T-helper 2 cell treated with Interferon-gamma antibody and Interleukin-4, amounts not matched to agents 100 ng/mL and 5 ng/mL, for 36 hours (primary cell): ENCODE results near the gene RASD2. TPM values are rescaled to one million over a fixed set of nuclear protein-coding genes. Genes with fewer than 3 reads are reported as not detected.

Source experiments
- intact Hi-C: fragments of 100-400 bp; cut with micrococcal nuclease; formaldehyde crosslinking; loops from one replicate; pipeline ENCODE4 v1.15.1; 2023
- total RNA-seq: library from RNA; stranded (reverse); gene quantifications from 2 replicates; pipeline ENCODE4 v1.2.3, GENCODE V29; 2022

Gene RASD2
- total RNA-seq, 1 donor from 2014 or later = not detected

DNA sequence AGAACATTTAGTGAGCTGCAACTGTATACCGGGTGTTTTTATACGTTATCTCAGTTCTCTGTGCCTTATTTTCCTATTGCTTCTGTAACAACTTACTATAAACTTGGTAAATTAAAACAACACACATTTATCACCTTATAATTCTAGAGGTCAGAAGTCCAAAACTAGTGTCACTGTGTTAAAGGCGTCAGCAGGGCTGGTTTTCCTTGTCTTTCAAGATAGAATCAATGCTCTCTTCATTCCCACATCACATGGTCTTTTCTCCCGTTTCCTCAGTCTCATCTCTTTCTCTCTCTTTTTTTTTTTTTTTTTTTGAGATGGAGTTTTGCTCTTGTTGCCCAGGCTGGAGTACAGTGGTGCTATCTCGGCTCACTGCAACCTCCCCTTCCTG lies 40.4 kb downstream of the RASD2 start:
- intact Hi-C loops = no loop called here

- intact Hi-C loops = no loop called here
Observed at GRCh38 chr22:35582218-35582860, 41.7 kb downstream of the RASD2 start.

DNA sequence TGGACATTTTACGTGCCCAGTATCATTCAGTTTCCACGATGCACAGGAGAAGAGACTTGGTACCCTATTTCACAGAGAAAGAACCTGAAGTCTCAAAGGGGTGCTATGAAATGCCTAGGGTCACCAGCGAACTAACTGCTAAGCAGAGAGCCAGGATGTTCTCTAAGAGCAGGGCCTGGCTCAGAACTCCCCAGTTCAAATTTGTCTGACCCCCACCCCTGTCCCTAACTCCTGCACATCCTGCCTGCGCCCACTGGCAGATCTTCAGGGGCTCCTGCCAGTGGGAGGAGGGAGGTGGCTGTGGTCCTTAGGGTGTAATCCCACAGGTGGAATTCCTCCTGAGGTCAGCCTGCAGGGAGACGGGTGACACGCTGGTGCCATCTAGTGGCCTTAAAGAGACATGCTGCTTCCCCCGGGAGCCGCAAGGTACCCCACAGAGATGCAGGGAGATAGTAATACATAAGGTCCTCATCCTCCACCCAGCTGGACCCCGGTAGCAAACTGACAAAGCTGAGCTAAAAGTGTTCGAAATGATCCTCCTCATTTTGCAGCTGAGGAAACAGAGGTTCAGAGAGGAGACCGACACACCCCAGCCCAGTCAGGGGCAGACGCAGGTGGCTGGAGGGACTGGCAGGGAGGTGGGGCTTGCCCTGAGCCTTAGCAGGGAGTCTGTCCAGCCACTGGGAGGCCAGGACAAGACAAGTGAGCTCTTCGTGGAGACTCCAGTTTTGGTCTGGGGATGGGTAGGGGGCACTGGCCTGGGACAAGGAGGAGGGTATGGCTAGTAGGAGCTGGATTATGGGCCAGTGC lies 42.4 kb downstream of the RASD2 start:
- intact Hi-C loops = loop anchor here (1.0 kb wide), 2 partner anchors 153 to 233 kb away; no protein-coding TSS in a partner anchor

GRCh38 chr22:35586771-35587170 lies 46.1 kb downstream of the RASD2 start:
- intact Hi-C loops = no loop called here

DNA sequence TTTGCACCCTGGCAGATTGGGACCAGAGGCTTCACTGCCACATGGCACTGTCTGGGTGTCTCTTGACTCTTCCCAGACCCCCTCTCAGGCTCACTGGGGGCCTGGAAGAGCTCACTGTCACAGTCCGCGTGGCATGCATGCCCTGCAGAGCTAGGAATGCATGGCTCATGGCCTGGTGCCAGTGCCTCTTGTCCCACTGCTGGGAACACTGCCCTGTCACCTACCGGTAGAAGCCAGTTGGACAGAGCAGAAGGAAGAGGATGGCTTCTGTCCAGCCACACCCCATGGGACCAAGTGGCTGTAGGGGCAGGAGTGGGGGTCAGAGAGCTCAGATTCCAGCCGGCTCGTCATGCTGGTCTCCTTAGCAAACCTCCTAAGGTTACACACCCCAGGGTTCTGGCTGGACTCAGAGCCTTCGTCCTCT lies 46.8 kb downstream of the RASD2 start:
- intact Hi-C loops = no loop called here

- intact Hi-C loops = no loop called here
Observed at GRCh38 chr22:35587896-35588295, 47.3 kb downstream of the RASD2 start.

DNA sequence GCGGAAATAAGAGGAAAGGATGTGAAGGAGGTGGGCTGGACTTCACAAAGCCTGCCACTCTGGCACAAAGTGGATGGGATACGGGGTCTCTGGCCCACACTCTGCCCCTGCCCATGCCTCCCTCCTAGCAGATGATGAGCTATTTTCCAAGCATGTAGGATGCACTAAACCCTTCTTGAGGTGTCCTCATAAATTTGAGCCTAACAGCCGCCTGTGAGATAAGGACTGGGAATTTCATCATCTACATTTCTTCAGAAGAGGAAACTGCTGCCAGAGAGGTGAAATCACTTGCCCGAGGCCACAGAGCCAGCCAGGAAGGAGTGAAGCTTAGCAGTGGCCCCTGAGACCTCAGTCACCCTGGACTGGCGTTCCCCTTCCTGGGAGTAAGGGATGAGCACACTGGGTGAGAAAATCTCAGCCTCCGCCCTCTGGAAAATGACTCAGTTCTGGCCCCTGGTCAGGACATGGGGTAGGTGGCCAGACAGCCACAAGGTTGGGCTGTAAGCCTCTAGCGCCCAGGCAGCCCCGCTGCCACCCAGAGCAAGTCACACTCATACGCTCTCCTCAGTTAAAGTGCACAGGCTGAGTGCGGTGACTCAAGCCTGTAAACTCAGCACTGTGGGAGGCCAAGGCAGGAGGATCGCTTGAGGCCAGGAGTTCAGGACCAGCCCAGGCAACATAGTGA lies 48.6 kb downstream of the RASD2 start:
- intact Hi-C loops = no loop called here

DNA sequence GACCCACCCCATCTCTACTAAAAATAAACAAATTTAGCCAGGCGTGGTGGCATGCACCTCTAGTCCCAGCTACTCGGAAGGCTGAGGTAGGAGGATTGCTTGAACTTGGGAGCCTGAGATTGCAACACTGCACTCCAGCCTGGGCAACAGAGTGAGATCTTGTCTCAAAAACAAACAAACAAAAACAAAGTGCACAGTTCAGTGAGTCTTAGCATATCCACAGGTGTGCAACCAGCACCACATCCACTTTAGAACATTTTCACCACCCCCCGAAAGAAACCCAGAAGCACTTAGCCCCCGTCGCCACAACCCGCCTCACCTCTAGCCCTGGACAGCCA lies 49.1 kb downstream of the RASD2 start:
- intact Hi-C loops = no loop called here

GRCh38 chr22:35590634-35591295 lies 50.1 kb downstream of the RASD2 start:
- intact Hi-C loops = no loop called here

GRCh38 chr22:35591714-35592417 lies 51.2 kb downstream of the RASD2 start:
- intact Hi-C loops = no loop called here

DNA sequence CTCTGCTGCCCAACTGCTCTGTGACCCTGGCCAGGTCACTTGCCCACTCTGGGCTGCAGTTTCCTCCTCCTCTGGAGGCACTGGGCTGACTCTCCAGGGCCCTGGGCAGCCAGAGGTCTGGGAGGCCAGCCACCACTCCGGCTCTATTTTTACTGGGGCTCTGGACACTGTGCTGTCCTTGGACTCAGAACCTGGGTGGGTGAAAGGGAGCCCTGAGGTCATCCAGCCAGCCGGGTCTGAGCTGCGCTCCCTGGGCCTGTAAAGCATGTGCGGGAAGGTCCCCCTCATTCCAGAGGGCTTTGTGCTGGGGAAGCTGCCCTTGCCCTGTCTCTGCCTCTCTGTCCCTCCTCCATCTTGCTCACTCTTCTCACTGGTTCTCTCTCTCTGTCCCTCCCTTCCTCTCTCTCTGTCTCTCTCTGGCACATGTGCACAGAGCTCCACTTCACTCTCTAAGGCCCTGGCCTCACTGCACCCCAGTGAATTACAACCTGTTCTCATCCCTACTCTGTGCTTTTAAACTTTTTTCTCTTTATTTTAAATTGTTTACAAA lies 51.9 kb downstream of the RASD2 start:
- intact Hi-C loops = no loop called here

DNA sequence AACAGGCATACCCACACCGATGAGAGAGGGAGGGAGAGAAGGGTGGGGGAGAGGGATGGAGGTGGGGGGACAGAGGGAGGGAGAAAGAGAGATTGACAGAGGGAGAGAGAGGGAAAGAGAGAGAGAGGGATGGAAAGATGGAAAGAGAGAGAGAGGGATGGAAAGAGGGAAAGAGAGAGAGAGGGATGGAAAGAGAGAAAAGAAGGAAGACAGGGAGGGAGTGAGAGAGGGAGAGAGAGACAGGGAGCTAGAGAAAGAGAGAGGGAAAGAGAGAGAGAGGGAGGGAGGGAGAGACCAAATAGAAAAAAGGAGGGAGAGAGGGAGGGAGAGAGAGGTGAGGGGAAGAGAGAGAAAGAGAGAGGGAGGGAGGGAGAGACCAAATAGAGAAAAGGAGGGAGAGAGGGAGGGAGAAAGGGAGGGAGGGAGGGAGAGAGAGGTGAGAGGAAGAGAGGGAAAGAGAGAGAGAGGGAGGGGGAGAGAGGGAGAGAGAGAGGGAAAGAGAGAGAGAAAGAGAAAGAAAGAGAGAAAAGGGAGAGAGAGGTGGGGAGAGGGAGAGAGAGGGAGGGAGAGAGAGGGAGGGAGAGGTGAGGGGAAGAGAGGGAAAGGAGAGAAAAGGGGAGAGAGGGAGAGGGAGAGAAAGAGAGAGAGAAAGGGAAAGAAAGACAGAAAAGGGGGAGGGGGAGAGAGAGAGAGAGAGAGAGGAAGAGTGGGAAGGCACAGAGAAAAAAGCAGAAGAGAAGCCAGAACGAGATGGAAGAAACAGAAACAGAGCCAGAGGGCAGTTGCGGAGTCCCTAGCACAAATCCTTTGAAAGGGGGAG lies 52.6 kb downstream of the RASD2 start:
- intact Hi-C loops = no loop called here

DNA sequence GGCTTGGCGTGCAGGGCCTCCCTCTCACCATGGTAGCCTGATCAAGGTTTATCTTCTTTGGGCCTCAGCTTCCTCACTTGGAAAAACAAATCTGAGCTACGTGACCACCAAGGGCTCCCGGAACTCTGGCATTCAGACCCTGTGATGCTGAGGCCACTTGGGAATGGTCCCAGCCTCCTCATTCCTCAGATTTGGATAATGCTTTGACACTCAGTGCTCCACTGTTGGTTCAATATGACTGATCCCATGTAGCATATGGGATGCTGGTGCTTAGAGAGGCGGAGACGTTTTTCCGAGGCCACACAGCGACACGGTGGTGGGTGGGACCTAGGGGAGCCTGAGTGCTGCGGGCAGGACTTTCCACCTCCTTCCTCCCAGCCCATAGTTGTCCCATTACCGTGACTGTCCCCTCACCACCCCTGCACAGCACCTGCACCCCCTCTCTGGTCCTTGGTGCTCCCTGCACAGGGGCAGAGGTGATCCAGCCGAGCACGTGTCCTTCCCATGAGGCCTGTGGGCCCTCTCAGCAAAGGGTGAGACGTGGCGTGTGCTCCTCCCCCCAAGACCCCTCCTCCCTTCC lies 53.4 kb downstream of the RASD2 start:
- intact Hi-C loops = no loop called here

GRCh38 chr22:35594686-35595085 lies 54.1 kb downstream of the RASD2 start:
- intact Hi-C loops = no loop called here

GRCh38 chr22:35596821-35597220 lies 56.2 kb downstream of the RASD2 start:
- intact Hi-C loops = no loop called here

DNA sequence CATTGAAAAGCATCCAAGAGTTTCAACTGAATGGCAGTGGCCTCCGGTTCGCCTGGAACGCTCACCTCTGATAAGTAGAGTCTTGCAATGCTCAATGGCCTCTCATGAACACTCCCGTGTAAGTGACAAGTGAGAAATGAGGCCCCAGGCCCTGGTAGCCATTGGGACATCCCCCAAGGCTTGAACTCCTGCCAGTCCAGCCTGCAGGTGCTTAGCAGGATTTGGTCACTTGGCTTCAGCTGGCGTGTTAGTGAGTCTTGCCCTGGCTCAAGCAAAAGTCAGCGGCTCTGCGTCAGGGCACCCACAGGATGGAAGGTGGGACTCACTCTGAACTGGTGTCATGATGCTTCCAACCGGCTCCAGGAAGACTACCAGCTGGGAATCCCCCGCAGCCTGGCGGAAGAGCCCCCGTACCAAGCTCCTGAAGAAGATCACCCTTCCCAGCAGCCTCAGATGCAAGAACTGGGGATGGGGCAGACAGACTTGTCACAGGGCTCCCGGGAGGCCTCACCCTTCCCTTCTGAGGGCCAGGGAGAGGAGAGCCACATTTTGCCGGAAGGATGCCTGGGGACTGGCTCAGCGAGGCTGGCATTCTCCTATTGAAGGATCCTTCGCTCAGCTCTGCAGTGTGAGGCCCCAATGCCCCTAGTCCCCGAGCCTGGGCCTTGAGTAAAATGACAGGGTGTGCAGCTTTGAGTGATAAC lies 57.2 kb downstream of the RASD2 start:
- intact Hi-C loops = no loop called here

DNA sequence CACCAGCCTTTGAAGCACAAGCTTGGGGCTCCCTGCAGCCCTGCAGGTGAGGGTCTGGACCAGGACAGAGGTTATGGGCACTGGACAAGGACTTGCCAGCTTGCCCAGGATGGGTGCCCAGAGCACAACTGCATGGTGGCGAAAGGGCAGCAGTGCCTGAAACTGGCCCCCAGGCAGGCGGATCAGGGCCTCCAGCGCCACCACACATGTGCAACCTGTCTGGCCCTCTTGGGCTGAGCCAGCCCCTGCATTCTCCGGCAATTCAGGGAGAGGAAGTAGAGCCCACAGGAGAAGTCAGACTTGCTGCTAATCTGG lies 57.7 kb downstream of the RASD2 start:
- intact Hi-C loops = no loop called here

GRCh38 chr22:35599364-35599763 lies 58.7 kb downstream of the RASD2 start:
- intact Hi-C loops = no loop called here

GRCh38 chr22:35600476-35600875 lies 59.8 kb downstream of the RASD2 start:
- intact Hi-C loops = no loop called here
